GM03348 (cell line): ENCODE data around the gene CSN3.

ENCODE experiments used
- DNase-seq: peaks from one replicate; pipeline ENCODE4 v3.0.0; 2012; ENCODE audit warnings: low spot score

CSN3 gene

DNA sequence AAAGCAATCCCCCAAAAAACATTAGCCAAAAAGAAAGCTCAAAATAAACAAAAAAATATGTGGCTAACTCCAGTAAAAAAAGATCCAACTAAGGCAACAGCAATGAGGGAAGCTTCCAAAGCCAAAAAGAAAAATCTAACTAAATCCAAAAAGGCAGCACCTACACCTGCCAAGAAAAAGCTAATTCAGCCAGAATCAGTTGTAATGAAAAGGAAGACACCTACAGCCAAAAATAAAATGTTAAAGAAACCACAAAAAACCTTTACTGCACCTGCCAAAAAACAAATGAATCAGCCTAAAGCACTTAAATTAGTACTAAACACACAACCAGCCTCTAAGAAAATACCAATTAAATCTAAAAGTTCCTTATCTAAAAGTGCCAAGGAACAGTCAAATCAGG, 55.2 kb downstream of the CSN3 start:
- DNase-seq: no peak

DNA sequence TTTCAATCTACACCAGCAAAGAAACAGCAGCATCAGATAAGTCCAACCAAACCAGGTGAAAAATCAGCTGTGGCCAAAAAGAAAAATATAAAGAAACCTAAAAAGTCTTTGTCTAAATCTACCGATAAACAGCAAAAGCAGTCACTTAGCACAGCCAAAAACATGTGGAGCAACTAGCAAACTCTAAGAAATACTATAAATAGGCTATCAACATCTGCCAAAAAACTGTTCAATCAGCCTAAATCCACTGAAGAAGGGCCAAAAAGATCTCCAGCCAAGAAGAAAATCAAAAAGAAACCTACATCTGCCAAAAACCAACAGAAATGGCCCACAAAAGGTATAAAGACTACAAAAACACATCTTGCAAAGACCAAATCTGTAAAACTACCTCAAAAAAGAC, 55.7 kb downstream of the CSN3 start:
- DNase-seq: no peak

DNA sequence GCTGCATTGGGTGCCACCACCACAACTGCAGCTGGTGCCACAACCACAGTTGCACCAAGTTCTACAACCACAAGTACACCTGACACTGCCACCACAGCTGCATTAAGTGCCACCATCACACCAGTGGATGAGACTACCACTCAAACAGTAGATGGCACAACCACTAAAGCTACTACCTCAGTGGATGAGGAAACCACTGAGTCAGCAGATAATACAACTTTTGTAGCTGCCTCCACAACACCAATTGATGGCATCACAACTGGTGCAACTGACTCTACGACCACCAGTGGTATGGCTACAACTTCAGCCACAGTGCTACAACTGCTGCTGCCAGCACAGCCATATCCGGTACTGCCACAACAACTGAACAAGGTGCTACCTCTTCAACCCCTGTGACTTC, 57.2 kb downstream of the CSN3 start:
- no peak for DNase-seq

DNA sequence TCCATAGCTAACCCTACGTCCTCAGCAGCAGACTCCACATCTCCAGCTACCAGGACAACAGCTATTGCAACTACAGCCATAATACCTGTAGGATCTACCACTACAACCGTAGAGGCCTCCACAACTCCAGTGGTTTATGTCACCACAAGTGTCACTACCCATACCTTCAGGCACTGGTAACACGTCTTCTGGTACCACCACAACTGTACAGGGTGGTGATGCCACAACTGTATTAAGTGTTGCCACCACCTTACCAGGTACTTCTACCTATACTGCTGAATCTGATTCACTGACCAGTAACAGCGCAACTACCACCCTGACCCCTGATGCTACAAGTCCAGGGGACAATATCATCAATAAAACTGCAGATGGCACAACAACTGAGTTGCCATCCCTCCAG, 57.8 kb downstream of the CSN3 start:
- DNase-seq: no peak
